Epithelial cell of esophagus (primary cell): ENCODE measurements around the gene KDM5A.
A peak's percentile ranks its signal among the peaks of the same experiment; 100 is the strongest.

Experiments
- DNase-seq: peaks from one replicate; pipeline ENCODE4 v3.0.0; 2010; ENCODE audit warnings: low read depth
- H3K4me3 ChIP-seq: 2 replicates; pipeline ENCODE4 v1.5.1; 2011; ENCODE audit warnings: mild to moderate bottlenecking, low read length, control low read depth
- TF ChIP-seq, protein P1 (sequence below): IDR thresholded peaks from 2 replicates; pipeline ENCODE4 v1.5.1; 2011; ENCODE audit warnings: low read depth, mild to moderate bottlenecking, low read length, control low read depth, inconsistent platforms; ENCODE audit not compliant: insufficient read depth; ENCODE audit errors: missing control alignments

KDM5A gene

GRCh38 chr12:288687-289086 lies 100.4 kb downstream of the KDM5A start:
- DNase-seq, result peak; percentile 68
- TF ChIP-seq, protein P1, sequence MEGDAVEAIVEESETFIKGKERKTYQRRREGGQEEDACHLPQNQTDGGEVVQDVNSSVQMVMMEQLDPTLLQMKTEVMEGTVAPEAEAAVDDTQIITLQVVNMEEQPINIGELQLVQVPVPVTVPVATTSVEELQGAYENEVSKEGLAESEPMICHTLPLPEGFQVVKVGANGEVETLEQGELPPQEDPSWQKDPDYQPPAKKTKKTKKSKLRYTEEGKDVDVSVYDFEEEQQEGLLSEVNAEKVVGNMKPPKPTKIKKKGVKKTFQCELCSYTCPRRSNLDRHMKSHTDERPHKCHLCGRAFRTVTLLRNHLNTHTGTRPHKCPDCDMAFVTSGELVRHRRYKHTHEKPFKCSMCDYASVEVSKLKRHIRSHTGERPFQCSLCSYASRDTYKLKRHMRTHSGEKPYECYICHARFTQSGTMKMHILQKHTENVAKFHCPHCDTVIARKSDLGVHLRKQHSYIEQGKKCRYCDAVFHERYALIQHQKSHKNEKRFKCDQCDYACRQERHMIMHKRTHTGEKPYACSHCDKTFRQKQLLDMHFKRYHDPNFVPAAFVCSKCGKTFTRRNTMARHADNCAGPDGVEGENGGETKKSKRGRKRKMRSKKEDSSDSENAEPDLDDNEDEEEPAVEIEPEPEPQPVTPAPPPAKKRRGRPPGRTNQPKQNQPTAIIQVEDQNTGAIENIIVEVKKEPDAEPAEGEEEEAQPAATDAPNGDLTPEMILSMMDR, result no peak
- H3K4me3 ChIP-seq, result no peak overlapping the region

DNA sequence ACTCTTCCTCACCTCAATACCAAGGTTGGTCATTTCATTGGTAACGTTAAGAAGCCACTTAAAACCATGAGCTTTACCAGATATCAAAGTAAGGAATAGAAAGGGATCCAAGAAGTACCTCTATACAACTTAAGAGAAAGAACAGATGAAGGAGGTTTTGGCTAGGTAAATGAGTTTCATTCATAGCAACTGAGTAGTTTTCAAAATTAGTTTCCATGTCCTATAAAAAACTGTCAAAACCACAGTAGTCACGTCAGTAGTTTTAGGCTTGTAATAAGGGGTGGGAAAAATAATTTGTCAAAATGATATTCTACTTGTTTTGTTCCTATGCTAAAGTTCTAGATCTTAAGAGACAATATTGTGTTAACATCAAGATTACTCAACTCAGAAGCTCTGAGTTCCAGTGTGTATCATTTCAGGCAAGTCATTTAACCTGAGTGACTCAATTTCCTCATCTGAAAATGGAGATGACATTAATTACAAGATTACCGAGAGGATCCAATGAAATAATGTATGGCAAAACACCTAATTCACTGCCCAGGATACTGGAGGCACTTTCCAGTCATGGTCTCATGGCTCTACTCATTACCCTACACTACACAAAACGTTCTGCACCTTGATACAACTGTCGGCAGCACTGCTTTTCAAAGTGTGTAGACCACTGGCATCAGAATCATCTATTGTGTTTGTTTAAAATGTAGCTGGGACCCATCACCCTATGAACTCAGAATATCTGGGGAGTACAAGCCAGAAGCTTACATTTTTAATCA lies 102.4 kb downstream of the KDM5A start:
- H3K4me3 ChIP-seq, result no peak overlapping the region
- TF ChIP-seq, protein P1, result no peak
- DNase-seq, result no peak

DNA sequence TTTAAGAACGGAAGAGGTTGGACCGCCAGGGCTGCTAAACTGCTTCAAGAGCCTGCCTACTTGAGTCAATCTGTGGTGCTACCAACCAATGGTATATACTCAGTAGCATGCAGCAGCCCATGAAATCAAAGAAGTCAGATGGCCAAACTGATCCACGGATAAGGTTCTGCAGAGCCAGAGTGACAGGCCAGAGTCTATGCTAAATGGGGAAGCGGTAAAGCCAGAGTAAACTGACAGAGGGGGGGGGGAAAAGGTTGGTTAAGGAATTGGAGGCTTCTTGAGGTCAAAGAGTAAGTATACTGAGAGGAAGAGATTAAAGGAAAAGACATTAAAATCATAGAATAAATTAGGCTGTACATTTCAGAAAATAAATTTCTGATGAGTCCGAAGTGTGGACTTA lies 111.1 kb downstream of the KDM5A start:
- TF ChIP-seq, protein P1, result no peak
- DNase-seq, result no peak
- H3K4me3 ChIP-seq, result no peak overlapping the region

- H3K4me3 ChIP-seq, result no peak overlapping the region
- TF ChIP-seq, protein P1, result no peak
- DNase-seq, result no peak
Observed at GRCh38 chr12:275812-276211, 113.3 kb downstream of the KDM5A start.

- H3K4me3 ChIP-seq, result no peak overlapping the region
- peak; percentile 47 for DNase-seq
- TF ChIP-seq, protein P1, result no peak
Observed at GRCh38 chr12:273382-273781, 115.7 kb downstream of the KDM5A start.

GRCh38 chr12:272942-273341 lies 116.2 kb downstream of the KDM5A start:
- no peak overlapping the region for H3K4me3 ChIP-seq
- no peak for DNase-seq
- TF ChIP-seq, protein P1, result no peak

- DNase-seq, result no peak
- no peak overlapping the region for H3K4me3 ChIP-seq
- TF ChIP-seq, protein P1, result no peak
Observed at GRCh38 chr12:271161-271560, 118.0 kb downstream of the KDM5A start.
